Measurements from ENCODE around the gene WDR46.
A peak's percentile ranks its signal among the peaks of the same experiment; 100 is the strongest.

Gene WDR46

DNA sequence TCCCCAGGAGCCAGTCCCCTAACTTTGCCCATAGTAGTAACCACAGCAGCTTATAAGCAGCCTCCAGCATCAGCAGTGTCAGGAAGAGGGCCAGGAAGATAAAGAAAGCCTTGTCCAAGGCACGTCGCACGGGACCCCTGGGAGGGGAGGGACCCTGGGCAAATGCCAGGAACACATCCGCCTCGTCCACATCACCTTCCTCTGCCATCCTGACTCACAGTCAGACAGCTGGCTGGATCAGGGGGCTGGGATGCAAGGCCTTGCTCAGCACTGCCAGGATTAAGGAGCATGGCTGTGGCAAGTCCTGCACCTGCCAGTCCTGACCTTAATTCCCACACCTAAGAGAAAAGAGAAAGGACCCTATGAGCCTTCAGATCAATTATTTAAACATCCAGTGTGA is 40.0 kb upstream of the WDR46 start:
- Histone ChIP-seq H3K36me3 (ENCODE audit: control insufficient read depth in 2 of 2, insufficient read depth in 1 of 2, low read length in 2 of 2) (no peaks in the 10 kb centered on the region), H3K9me3 (ENCODE audit: control insufficient read depth, insufficient read depth, low read depth, low read length) (no peaks in the 10 kb centered on the region), H3K27ac (ENCODE audit: extremely low read depth, low read depth, low read length) (no peak overlapping the region), H3K4me3 (ENCODE audit: low read depth, low read length) (no peak overlapping the region), H3K4me1 (ENCODE audit: control insufficient read depth, insufficient read depth, low read length) (no peaks in the 10 kb centered on the region)
- POLR2A ChIA-PET = interaction anchor here (0.9 kb wide), 1 partner anchor 11 kb away, joined by 5 read pairs; the partner anchor contains the start of gene ZBTB22
- CTCF ChIA-PET = interaction anchor here (1.7 kb wide), 1 partner anchor 16 kb away, joined by 9 read pairs; no protein-coding TSS in a partner anchor
- no peak for TF ChIP-seq ZNF354C (tag by site-specific recombination; IDR thresholded peaks at IDR 0.05; ENCODE audit: borderline replicate concordance, low read depth)
- TF ChIP-seq ZSCAN23 (tag by site-specific recombination; IDR thresholded peaks at IDR 0.05) = no peak
- TF ChIP-seq, protein P1, sequence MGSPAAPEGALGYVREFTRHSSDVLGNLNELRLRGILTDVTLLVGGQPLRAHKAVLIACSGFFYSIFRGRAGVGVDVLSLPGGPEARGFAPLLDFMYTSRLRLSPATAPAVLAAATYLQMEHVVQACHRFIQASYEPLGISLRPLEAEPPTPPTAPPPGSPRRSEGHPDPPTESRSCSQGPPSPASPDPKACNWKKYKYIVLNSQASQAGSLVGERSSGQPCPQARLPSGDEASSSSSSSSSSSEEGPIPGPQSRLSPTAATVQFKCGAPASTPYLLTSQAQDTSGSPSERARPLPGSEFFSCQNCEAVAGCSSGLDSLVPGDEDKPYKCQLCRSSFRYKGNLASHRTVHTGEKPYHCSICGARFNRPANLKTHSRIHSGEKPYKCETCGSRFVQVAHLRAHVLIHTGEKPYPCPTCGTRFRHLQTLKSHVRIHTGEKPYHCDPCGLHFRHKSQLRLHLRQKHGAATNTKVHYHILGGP (tag by site-specific recombination; IDR thresholded peaks at IDR 0.05) = no peak
- no peak for TF ChIP-seq ZNF16 (tag by site-specific recombination; IDR thresholded peaks at IDR 0.05; ENCODE audit: low read depth)
- no peak for TF ChIP-seq BCL11B (tag by site-specific recombination; IDR thresholded peaks at IDR 0.05; ENCODE audit: low read depth)
- TF ChIP-seq ZNF510 (tag by site-specific recombination; IDR thresholded peaks at IDR 0.05; ENCODE audit: insufficient replicate concordance) = no peak

DNA sequence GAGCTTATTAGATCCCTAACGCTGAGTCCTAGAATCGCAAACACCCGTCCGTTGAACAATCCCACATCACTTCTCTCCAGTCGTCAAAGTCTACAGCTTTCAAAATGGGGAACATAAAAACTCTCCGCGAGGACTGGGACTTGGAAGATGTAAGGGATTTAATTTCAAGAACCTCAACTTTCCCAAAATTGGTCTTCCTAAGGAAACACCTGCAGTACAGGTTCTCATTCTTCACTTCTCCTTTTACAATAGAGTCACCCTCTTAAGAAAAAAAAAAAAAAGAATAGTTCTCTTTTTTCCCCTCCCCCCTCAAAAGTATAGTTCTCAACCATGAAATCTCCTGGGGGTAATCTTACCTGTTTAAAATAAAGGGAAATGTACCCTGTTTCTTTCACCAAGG is 35.1 kb upstream of the WDR46 start:
- ChIA-PET CTCF (interaction anchor here (1.0 to 1.5 kb wide), 3 partner anchors 12 to 66 kb away, joined by 3 to 5 read pairs (median 4); no protein-coding TSS in a partner anchor), POLR2A (interaction anchor here (1.1 to 1.7 kb wide), 2 partner anchors 11 to 130 kb away, joined by 6 to 9 read pairs; partner anchors contain the start of gene ZBTB9)
- Histone ChIP-seq H3K36me3 (ENCODE audit: control insufficient read depth in 2 of 2, insufficient read depth in 1 of 2, low read length in 2 of 2) (peaks cover 9 to 24% of the 10 kb centered on the region in 2 experiments), H3K27ac (ENCODE audit: extremely low read depth, low read depth, low read length) (no peak overlapping the region), H3K4me1 (ENCODE audit: control insufficient read depth, insufficient read depth, low read length) (peaks cover 15% of the 10 kb centered on the region), H3K4me3 (ENCODE audit: low read depth, low read length) (no peak overlapping the region), H3K9me3 (ENCODE audit: control insufficient read depth, insufficient read depth, low read depth, low read length) (no peaks in the 10 kb centered on the region)
- no peak for TF ChIP-seq ZNF132 (tag by site-specific recombination; IDR thresholded peaks at IDR 0.05; ENCODE audit: borderline replicate concordance)
- no peak for TF ChIP-seq ZNF610 (tag by site-specific recombination; IDR thresholded peaks at IDR 0.05; ENCODE audit: borderline replicate concordance)
- TF ChIP-seq, protein P2, sequence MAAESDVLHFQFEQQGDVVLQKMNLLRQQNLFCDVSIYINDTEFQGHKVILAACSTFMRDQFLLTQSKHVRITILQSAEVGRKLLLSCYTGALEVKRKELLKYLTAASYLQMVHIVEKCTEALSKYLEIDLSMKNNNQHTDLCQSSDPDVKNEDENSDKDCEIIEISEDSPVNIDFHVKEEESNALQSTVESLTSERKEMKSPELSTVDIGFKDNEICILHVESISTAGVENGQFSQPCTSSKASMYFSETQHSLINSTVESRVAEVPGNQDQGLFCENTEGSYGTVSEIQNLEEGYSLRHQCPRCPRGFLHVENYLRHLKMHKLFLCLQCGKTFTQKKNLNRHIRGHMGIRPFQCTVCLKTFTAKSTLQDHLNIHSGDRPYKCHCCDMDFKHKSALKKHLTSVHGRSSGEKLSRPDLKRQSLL (tag by site-specific recombination; IDR thresholded peaks at IDR 0.05) = no peak
- no peak for TF ChIP-seq ZNF621 (tag by site-specific recombination; IDR thresholded peaks at IDR 0.05)
- TF ChIP-seq, protein P3, sequence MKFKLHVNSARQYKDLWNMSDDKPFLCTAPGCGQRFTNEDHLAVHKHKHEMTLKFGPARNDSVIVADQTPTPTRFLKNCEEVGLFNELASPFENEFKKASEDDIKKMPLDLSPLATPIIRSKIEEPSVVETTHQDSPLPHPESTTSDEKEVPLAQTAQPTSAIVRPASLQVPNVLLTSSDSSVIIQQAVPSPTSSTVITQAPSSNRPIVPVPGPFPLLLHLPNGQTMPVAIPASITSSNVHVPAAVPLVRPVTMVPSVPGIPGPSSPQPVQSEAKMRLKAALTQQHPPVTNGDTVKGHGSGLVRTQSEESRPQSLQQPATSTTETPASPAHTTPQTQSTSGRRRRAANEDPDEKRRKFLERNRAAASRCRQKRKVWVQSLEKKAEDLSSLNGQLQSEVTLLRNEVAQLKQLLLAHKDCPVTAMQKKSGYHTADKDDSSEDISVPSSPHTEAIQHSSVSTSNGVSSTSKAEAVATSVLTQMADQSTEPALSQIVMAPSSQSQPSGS (tag by site-specific recombination; IDR thresholded peaks at IDR 0.05; ENCODE audit: low read depth) = no peak
- no peak for TF ChIP-seq ZNF266 (tag by site-specific recombination; IDR thresholded peaks at IDR 0.05; ENCODE audit: low read depth)
- TF ChIP-seq IKZF3 (tag by site-specific recombination; IDR thresholded peaks at IDR 0.05) = no peak
- TF ChIP-seq ZNF274 (IDR thresholded peaks at IDR 0.05; ENCODE audit: low read length) = no peak
- TF ChIP-seq ZNF274 (tag by site-specific recombination; IDR thresholded peaks at IDR 0.05; ENCODE audit: borderline replicate concordance) = no peak
- no peak for TF ChIP-seq ZNF2 (tag by site-specific recombination; IDR thresholded peaks at IDR 0.05)

DNA sequence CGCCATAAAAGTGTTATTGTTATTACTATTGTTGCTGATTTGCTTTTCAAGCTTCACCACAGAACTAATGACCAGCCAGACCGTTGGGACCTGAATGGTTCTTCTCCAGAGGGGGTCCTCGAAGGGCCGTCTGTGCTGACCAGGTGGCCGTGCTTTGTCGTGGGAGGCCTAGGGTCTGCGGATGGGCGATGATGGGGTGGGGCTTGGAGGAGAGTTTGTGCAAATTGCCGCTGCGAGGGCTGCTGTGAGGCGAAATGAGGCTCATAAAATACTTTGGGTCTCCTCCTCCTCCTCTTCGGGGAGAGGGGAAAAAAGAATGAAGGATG is 34.5 kb upstream of the WDR46 start:
- Histone ChIP-seq H3K4me1 (ENCODE audit: control insufficient read depth, insufficient read depth, low read length) (peaks cover 20% of the 10 kb centered on the region), H3K27ac (ENCODE audit: extremely low read depth, low read depth, low read length) (peak overlapping the region; percentile 65), H3K36me3 (ENCODE audit: control insufficient read depth in 2 of 2, insufficient read depth in 1 of 2, low read length in 2 of 2) (peaks cover 14 to 30% of the 10 kb centered on the region in 2 experiments), H3K9me3 (ENCODE audit: control insufficient read depth, insufficient read depth, low read depth, low read length) (no peaks in the 10 kb centered on the region), H3K4me3 (ENCODE audit: low read depth, low read length) (peak overlapping the region; percentile 78)
- POLR2A ChIA-PET = no interaction called here
- CTCF ChIA-PET = interaction anchor here (0.5 to 1.5 kb wide), 4 partner anchors 12 to 238 kb away, joined by 3 to 5 read pairs (median 4); no protein-coding TSS in a partner anchor
- TF ChIP-seq, protein P4, sequence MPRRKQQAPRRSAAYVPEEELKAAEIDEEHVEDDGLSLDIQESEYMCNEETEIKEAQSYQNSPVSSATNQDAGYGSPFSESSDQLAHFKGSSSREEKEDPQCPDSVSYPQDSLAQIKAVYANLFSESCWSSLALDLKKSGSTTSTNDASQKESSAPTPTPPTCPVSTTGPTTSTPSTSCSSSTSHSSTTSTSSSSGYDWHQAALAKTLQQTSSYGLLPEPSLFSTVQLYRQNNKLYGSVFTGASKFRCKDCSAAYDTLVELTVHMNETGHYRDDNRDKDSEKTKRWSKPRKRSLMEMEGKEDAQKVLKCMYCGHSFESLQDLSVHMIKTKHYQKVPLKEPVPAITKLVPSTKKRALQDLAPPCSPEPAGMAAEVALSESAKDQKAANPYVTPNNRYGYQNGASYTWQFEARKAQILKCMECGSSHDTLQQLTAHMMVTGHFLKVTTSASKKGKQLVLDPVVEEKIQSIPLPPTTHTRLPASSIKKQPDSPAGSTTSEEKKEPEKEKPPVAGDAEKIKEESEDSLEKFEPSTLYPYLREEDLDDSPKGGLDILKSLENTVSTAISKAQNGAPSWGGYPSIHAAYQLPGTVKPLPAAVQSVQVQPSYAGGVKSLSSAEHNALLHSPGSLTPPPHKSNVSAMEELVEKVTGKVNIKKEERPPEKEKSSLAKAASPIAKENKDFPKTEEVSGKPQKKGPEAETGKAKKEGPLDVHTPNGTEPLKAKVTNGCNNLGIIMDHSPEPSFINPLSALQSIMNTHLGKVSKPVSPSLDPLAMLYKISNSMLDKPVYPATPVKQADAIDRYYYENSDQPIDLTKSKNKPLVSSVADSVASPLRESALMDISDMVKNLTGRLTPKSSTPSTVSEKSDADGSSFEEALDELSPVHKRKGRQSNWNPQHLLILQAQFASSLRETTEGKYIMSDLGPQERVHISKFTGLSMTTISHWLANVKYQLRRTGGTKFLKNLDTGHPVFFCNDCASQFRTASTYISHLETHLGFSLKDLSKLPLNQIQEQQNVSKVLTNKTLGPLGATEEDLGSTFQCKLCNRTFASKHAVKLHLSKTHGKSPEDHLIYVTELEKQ (tag by site-specific recombination; IDR thresholded peaks at IDR 0.05; ENCODE audit: borderline replicate concordance) = no peak
- peak; percentile 54 for TF ChIP-seq ZIC2 (tag by site-specific recombination; IDR thresholded peaks at IDR 0.05)
- TF ChIP-seq, protein P5, sequence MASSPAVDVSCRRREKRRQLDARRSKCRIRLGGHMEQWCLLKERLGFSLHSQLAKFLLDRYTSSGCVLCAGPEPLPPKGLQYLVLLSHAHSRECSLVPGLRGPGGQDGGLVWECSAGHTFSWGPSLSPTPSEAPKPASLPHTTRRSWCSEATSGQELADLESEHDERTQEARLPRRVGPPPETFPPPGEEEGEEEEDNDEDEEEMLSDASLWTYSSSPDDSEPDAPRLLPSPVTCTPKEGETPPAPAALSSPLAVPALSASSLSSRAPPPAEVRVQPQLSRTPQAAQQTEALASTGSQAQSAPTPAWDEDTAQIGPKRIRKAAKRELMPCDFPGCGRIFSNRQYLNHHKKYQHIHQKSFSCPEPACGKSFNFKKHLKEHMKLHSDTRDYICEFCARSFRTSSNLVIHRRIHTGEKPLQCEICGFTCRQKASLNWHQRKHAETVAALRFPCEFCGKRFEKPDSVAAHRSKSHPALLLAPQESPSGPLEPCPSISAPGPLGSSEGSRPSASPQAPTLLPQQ (tag by site-specific recombination; IDR thresholded peaks at IDR 0.05) = 0 out of 2 replicates have a peak, but pooled peaks have one; percentile 4
- TF ChIP-seq, protein P6, sequence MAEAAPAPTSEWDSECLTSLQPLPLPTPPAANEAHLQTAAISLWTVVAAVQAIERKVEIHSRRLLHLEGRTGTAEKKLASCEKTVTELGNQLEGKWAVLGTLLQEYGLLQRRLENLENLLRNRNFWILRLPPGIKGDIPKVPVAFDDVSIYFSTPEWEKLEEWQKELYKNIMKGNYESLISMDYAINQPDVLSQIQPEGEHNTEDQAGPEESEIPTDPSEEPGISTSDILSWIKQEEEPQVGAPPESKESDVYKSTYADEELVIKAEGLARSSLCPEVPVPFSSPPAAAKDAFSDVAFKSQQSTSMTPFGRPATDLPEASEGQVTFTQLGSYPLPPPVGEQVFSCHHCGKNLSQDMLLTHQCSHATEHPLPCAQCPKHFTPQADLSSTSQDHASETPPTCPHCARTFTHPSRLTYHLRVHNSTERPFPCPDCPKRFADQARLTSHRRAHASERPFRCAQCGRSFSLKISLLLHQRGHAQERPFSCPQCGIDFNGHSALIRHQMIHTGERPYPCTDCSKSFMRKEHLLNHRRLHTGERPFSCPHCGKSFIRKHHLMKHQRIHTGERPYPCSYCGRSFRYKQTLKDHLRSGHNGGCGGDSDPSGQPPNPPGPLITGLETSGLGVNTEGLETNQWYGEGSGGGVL (tag by site-specific recombination; IDR thresholded peaks at IDR 0.05) = no peak

Data from HEK293 (cell line).